GM19099 (cell line): ENCODE results near the gene IL4I1.
A peak's percentile ranks its signal among the peaks of the same experiment; 100 is the strongest.

ENCODE experiments used
- POLR2A ChIP-seq: IDR thresholded peaks from 3 replicates; pipeline ENCODE4 v1.6.1; 2011; ENCODE audit warnings: low read depth; ENCODE audit not compliant: insufficient read length; ENCODE audit errors: extremely low read depth

Gene IL4I1, protein sequence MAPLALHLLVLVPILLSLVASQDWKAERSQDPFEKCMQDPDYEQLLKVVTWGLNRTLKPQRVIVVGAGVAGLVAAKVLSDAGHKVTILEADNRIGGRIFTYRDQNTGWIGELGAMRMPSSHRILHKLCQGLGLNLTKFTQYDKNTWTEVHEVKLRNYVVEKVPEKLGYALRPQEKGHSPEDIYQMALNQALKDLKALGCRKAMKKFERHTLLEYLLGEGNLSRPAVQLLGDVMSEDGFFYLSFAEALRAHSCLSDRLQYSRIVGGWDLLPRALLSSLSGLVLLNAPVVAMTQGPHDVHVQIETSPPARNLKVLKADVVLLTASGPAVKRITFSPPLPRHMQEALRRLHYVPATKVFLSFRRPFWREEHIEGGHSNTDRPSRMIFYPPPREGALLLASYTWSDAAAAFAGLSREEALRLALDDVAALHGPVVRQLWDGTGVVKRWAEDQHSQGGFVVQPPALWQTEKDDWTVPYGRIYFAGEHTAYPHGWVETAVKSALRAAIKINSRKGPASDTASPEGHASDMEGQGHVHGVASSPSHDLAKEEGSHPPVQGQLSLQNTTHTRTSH

DNA sequence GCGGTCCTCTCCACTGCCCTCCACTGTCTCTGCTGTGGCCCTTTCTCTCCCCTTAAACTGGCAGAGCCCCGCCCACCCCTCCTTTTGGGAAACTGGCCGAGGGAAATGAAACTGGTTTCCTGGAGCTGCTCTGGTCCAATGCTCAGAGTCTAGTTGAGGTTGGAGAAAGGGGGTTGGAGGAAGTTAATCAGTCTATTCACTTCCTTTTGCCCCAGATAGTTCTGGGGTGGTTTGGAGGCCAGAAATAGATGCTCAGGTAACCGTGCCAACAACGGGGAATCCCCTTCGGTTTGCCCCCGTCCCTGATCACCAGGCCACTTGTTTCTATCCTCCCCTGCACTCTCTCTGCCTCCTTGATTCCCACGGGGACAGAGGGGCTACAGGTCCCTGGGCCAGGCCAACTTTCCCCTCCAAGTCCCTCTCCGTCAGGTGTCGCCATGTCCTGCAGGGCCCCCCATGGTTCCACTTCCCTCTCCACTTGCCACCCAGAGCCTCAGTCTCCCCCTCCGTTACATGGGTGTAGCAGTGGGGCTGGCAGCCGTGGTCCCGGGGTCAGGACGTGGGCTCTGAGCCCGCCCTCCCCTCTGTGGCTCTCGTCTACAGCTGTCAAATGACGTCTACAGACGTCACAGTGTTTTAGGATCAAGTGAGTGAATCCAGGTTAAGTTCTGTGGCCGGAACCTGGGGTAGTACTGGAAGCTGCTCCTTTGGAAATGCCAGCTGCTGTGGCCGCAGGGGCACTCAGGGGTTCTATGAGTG, at the start of gene IL4I1:
Gene IL4I1 (minus strand): TSS at position 25 of the 759 bp plus-strand sequence. CDS start 727 bp downstream, outside the sequence.
- TF ChIP-seq POLR2A: peak; percentile 66

DNA sequence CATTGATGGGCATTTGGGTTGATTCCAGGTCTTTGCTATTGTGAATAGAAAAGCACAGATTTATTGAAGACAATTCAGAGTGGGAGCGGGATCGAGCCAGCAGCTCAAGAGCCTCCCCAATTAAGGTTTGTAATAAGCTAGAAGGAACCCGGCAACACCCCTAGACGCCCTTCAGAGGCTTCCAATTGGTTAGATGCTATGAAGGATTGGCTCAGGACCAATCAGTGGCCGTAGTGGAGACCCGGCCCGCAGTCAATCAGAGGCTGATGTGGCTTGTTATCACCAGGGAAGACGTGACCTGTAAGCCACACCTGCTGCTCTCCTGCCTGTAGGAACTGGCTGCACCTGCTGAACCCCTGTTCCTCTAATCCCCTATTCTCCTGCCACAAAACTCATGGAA, 49.7 kb upstream of the IL4I1 start:
- no peak for TF ChIP-seq POLR2A

DNA sequence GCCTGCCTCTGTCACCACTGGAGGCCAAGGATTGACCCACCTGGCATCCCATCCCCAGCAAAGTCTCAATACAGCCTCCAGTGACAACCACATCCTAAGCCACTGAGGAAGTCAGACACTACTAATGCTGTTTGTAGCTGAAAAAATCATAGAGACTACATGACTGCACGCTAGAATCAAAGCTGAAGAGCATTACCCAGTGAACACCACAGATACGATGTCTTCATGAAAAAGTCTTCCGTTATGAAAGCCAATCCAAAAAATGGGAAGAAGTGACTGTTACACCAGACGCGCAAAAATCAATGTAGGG, 43.8 kb upstream of the IL4I1 start:
- TF ChIP-seq POLR2A: no peak

DNA sequence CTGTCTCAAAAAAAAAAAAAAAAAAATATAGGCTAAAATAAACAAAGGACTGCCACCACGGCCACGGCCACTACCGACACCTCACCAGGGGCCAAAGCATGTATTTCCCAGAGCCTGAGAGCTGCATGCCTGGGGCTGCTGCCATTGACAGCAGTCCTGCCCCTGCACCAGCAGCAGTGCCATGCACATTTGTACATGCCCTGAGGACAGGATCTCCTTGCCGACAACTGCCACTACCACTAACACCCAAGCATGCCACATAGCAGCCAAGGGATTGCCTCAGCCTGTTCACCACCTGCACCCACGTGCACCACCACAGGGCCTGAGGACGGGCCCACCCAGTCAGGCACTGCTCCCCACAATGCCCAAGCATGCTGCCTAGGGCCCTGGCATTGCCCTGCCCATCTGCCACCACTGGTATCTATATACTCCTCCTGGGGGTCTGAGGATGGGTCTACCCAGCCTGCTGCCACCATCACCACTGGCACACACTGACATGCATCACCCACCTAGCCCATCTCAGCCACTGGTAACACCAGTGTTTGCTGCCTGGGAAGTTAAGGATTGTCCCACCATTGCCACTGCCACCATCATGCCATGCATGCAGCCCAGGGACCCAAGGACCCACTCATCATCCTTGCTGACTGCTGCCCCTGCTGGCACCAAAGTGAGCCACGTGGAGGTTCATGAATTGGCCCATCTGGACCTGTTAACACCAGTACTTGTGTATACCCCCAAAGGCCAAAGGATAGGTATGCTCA, 43.2 kb upstream of the IL4I1 start:
- no peak for TF ChIP-seq POLR2A

DNA sequence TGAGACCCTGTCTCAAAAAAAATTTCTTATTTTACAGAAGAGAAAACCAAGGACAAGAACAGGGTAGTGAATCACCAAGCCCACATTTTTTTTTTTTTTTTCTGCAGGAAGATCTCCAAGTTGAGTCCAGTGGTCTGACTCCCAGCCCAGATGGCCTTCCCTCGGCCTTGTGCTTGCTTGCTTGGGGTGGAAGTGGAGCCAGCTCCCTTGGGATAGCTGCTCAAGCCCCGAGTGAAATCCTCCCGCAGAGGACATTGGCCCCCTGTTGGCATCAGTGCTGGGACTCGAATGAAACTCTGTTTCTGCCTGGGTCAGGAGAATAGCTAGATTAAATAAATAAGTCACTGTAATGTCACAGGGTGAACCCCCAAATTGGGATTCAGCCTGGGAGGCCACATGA, 42.0 kb upstream of the IL4I1 start:
- no peak for TF ChIP-seq POLR2A

DNA sequence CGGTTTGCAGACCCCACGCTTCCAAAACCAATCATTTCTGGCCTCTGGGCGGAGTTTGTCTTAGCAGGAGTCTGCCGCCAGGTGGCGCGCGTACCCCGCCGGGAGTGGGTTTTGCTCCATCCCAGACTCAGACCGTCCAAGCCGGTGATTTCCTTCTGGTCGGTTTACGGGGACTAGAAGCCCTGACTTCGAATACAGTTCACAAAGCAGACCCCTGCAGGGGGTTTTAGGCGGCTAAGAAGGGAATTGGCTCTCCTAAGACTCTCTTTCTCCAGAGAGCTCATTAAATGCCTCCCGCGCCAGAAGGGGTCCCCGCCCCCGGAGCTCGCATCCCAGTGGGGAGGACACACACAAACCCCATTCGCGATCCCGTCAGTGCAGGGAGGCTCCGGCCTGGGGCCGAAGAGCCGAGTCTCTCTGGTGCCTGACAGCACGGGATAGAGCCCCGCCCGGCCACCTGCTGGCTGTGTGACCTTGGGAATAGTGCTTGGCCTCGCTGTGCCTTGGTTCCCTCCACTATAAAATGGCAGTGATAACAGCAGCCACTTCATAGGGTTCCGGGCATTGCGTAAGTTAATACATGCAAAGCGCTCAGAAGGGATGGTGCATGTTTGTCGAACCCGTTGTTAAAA, 41.2 kb upstream of the IL4I1 start:
- TF ChIP-seq POLR2A: no peak

DNA sequence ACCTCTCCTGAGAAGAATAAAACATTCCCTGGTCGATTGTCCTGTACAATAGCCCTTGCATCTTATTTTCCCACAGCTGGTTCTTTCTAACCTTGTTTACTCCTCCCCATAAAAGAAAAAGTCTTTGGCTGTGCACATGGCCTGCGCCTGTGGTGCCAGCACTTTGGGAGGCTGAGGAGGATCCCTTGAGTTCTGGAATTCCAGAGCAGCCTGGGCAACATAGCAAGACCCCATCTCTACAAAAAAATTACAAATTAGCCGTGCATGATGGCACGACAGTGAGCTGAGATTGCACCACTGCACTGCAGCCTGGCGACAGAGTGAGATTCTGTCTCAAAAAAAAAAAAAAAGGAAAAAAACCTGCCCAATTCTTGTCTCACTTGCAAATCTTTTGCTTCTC, 39.9 kb upstream of the IL4I1 start:
- TF ChIP-seq POLR2A: no peak

DNA sequence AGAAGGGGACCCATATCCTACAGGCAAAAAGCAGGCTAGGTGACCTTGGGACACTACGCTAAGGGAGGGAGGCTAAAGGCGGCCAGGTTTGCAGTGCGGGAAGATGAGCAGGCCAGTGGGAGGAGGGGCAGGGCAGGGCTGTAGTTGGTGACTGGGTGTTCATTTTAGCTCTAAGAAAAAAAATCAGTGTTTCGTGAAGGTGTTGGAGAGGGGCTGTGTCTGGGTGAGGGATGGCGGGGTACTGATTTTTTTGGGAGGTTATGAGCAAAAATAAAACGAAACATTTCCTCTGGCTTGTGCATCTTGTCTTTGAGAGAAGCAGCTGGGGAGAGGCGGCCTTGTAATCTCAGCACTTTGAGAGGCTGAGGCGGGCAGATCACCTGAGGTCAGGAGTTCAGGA, 37.0 kb upstream of the IL4I1 start:
- no peak for TF ChIP-seq POLR2A

DNA sequence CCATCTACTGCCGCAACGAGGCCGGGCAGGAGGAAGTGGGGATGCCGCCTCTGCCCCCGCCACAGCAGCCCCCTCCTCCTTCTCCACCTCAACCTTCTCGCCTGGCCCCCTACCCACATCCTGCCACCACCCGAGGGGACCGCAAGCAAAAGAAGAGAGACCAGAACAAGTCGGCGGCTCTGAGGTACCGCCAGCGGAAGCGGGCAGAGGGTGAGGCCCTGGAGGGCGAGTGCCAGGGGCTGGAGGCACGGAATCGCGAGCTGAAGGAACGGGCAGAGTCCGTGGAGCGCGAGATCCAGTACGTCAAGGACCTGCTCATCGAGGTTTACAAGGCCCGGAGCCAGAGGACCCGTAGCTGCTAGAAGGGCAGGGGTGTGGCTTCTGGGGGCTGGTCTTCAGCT, 36.0 kb upstream of the IL4I1 start:
- TF ChIP-seq POLR2A: no peak

DNA sequence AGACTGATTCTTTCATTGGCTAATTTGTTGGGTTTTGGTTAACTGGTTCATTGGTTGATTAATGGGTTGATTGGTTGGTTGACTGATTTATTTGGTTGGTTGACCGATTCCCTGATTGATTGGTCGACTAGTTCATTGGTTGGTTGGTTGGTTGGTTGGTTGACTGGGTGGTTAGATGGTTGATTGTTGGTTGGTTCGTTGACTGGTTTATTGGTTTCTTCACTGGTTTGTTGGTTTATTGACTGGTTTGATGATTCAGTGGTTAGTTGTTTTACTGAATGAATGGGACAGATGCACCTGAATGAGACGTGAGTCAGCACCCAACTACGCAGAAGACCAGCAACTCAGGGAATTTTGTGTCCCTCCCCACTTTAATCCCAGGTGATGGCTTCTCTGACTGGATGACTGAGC, 35.4 kb upstream of the IL4I1 start:
- TF ChIP-seq POLR2A: no peak

DNA sequence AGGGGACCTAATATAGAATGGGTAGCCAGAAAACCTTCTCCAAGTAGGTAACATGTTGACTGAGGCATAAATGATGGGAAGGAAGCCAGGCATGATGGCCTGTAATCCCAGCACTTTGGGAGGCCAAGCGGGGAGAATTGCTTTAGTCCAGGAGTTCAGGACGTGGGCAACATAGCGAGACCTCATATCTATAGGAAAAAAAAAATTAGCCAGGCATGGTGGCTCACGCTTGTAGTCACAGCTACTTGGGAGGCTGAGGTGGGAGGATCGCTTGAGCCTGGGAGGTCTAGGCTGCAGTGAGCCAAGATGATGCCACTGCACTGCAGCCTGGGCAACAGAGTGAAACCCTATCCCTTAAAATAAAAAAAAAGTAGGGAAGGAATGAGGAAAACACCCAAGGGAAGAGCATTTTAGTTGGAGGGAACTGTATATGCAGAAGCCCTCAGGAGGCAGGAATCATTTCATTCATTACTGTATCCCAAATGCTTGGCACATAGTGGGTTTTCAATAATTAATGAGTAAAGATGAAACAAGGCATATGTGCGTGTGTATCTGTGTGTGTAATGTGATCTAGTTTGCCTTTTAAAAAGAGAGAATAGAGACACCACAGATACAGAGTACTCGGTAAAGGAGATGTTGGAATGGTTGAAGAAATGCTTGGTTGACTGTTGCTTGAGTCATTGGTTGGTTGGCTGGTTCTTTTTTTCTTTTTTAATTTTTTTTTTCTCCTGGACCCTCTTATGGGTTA, 34.8 kb upstream of the IL4I1 start:
- no peak for TF ChIP-seq POLR2A

DNA sequence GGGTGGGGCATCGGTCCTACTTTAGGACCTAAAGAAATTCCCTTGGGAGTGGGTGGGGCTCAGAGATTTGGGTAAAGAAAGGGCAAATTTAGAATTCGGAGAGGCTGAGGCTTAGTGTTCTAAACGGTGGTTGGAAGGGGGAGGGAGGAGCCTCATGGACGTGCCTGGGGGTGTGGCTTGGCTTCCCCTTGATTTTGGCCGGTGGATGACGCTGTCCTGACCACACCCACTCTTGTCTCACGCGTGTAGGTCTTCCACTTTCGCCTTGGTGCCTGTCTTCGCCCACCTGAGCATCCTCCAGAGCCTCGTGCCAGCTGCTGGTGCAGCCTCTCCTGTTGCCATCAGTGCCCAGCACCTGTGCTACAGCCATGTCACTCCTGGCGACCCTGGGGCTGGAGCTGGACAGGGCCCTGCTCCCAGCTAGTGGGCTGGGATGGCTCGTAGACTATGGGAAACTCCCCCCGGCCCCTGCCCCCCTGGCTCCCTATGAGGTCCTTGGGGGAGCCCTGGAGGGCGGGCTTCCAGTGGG, 33.9 kb upstream of the IL4I1 start:
- no peak for TF ChIP-seq POLR2A

DNA sequence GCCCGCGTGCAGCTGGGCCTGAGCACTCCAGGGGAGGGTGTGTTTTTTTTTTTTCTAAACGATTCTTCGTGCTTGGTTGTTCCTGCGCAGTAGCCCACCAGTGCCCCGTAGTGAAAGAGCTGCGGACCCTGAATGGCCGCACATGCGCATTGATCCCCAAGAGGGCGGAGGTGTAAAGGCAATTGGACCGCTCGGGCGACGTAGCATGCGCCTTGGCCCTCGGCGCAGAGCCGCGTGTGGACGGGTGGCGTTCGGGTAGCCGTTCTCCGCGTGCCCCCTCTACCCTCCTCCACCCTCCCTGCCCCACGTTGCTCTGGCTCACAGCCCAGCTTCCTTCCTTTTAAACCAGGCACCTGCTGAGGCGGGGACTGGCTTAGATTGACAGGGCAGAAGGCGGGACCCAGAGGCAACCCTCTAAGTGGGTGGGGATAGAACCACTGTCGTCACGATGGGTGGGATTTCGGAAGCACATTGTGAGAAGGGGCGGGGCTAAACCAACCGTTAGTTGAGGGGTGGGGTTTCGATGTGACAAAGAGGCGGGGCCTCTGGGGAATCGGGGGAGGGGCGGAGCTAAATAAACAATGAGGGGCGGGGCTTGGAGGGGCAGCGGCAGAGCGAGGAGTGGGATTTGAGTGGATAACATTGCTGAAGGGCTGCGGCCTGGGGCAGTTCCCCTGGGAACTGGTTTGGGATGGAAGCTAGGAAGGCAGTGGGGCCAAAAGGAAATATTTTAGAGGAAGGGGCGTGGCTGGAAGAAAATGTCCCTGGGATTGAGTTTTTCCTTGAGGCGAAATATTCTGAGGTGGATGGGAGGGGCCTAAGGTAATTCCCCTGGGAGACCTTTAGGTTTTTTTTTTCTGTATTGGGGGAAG, 33.2 kb upstream of the IL4I1 start:
- peak; percentile 98 for TF ChIP-seq POLR2A

DNA sequence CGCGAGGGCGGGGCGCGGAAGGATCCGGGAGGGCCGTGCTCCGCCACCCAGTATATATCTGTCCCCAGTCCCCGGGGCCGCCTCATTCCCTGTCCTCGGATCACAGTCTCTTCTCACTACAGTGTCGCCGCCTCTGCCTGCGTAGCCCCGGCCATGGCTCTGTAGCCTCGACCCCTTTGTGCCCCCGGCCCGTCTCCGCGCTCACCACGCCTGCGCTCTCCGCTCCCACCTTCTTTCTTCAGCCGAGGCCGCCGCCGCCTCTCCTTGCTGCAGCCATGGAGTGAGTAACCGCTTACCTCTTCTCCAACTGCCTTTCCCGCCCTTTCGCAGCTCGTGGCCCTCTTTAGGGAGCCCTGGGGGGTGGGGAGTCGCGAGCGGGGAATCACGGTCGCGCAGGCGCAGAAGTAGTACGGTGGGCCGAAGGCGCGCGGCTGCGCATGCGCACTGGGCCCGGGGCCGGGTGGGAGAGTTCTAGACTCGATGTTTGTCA, 32.5 kb upstream of the IL4I1 start, which contains the start of the genes ATF5 and NUP62:
Gene ATF5 (plus strand): TSS at position 85 of the 490 bp plus-strand sequence. CDS start 1,646 bp downstream, outside the sequence.
Gene NUP62 (minus strand): TSS at position 384 of the 490 bp plus-strand sequence. CDS start 19,697 bp downstream, outside the sequence.
- peak; percentile 90 for TF ChIP-seq POLR2A
